Activated CD8-positive, alpha-beta memory T cell treated with anti-CD3 and anti-CD28 coated beads, Interleukin-2, amount 10 ng/mL, durations not matched to agents 7 days and 5 days (primary cell): ENCODE measurements around the gene CDH8. TPM values are rescaled to one million over a fixed set of nuclear protein-coding genes. Genes with fewer than 3 reads are reported as not detected.

Experiments used
- ATAC-seq: fragments of 150-1000 bp; cut with Tn5 transposase; one replicate; pipeline ENCODE4 v1.10.0; 2021; ENCODE audit warnings: moderate library complexity
- CTCF ChIA-PET: fragments of 350-600 bp; sonication (Branson Sonifier 250); formaldehyde crosslinking; loops from one replicate; lab custom pipeline; 2021; ENCODE audit warnings: antibody characterized with exemption; lab: Charles Lee
- DNase-seq: peaks from one replicate; pipeline ENCODE4 v3.0.0-alpha.2; 2020
- H3K27ac Mint-ChIP-seq: one replicate; pipeline ENCODE4 v1.8.0; 2021; ENCODE audit warnings: mild to moderate bottlenecking, mixed read lengths
- H3K27me3 Mint-ChIP-seq: one replicate; pipeline ENCODE4 v1.8.0; 2021; ENCODE audit warnings: mixed read lengths
- H3K36me3 Mint-ChIP-seq: one replicate; pipeline ENCODE4 v1.8.0; 2021; ENCODE audit warnings: mild to moderate bottlenecking, mixed read lengths
- H3K4me1 Mint-ChIP-seq: one replicate; pipeline ENCODE4 v1.8.0; 2021; ENCODE audit warnings: mixed read lengths
- H3K4me3 Mint-ChIP-seq: one replicate; pipeline ENCODE4 v1.8.0; 2021; ENCODE audit warnings: mild to moderate bottlenecking, moderate library complexity, mixed read lengths
- H3K9me3 Mint-ChIP-seq: one replicate; pipeline ENCODE4 v1.8.0; 2022; ENCODE audit warnings: low read depth, mixed read lengths
- total RNA-seq, 2 experiments: library from RNA; stranded (reverse); gene quantifications; one replicate each; pipeline ENCODE4 v1.2.3, GENCODE V29; 2021

Gene CDH8
- not detected for total RNA-seq

DNA sequence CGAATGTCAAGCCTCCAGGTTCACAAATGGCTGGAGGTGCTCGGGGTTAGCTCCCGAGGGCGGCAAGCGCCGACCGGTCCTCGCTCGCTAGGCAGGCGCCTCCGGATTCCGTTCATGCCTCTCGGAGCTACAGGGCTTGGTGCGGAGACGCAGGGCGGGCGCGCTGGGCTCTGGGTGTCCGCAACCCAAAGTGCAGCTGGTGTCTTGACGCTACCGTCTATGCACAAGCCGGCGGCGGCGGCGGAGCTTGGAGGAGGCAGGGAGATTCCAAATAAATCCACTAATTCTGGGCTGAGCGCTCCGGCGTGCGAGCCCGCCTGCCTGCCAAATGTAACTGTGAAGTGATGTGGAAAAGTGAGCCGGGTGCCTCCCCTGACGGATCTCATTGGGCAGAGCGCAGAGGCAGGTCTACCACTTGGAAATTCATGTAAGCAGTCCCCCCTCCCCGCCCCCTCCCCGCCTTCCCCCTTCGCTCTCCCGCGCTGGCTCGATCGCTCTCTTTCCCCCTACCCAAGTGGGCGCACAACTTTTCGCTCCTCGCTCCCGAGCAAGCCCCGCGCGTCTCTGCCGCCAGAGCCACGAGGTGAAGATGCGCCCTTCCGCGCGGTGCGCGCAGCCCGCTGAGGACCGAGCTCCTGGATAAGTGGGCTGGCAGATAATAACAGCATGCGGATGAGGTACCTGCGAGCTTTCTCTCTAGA, at the start of gene CDH8:
Gene CDH8 (minus strand): TSS at position 338 of the 701 bp plus-strand sequence. CDS start 15,035 bp downstream, outside the sequence.
- H3K4me1 Mint-ChIP-seq, result no peaks in the 10 kb centered on the region

GRCh38 chr16:62079236-62079635, 43.0 kb upstream of the CDH8 start:
- CTCF ChIA-PET, result no interaction called here
- no peak for DNase-seq
- H3K36me3 Mint-ChIP-seq, result no peaks in the 10 kb centered on the region
- no peak overlapping the region for H3K4me3 Mint-ChIP-seq
- H3K27ac Mint-ChIP-seq, result no peak overlapping the region
- ATAC-seq, result no peak
- H3K27me3 Mint-ChIP-seq, result no peaks in the 10 kb centered on the region
- no peaks in the 10 kb centered on the region for H3K4me1 Mint-ChIP-seq
- peaks cover 4% of the 10 kb centered on the region for H3K9me3 Mint-ChIP-seq

More for the DNA sequence above, at the start of gene CDH8:
- Mint-ChIP-seq H3K27me3 (peaks cover 12% of the 10 kb centered on the region), H3K36me3 (peaks cover 2% of the 10 kb centered on the region), H3K9me3 (peaks cover 9% of the 10 kb centered on the region), H3K27ac (peak within 1 kb of the TSS; percentile 32), H3K4me3 (no peak within 1 kb of the TSS)
- ATAC-seq (no peak), DNase-seq (no peak)
- CTCF ChIA-PET, result no interaction called here

DNA sequence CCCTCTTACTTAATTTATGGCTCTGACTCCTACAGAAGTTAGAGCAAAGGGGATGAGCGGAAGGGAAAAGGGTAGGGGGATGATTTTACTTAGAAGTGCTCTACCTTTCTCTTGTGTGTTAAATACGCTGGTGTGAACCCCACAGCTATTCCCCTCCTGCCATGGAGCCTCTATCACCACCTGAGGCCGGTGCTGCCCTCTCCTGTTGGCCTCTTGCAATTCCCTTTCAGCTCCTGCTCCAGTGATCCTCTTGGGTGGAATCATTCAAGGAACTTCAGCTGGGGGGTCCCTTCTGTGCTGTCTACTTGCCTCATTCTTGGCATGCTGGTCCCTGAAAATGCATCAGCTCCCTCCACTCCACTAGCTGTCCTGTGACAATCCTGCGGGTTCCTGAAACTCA, 41.8 kb upstream of the CDH8 start:
- H3K4me1 Mint-ChIP-seq, result no peaks in the 10 kb centered on the region
- peaks cover 4% of the 10 kb centered on the region for H3K9me3 Mint-ChIP-seq

DNA sequence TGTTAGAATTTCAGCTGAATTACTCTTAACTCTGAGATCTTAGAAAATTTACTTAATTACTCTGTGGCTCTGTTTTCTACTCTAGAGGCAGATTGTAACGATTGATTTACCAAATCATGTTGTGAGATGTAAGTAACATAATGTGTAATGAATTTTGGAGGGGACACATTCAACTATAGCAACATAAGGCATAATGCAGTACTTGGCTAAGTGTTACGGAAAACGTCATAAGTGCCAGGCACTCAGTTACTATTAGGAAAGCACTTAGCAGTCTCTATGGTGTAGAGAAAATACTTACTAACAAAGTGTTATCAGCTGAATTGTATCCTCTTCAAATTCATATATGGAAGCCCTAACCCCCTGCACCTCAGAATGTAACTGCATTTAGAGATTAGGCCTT, 40.6 kb upstream of the CDH8 start:
- ATAC-seq (no peak), DNase-seq (no peak)
- H3K4me3 Mint-ChIP-seq, result no peak overlapping the region
- H3K9me3 Mint-ChIP-seq, result peaks cover 4% of the 10 kb centered on the region
- CTCF ChIA-PET, result no interaction called here
- H3K36me3 Mint-ChIP-seq, result no peaks in the 10 kb centered on the region
- H3K27ac Mint-ChIP-seq, result no peak overlapping the region
- no peaks in the 10 kb centered on the region for H3K4me1 Mint-ChIP-seq
- H3K27me3 Mint-ChIP-seq, result no peaks in the 10 kb centered on the region

More for the DNA sequence above, 41.8 kb upstream of the CDH8 start:
- Mint-ChIP-seq H3K27me3 (no peaks in the 10 kb centered on the region), H3K27ac (no peak overlapping the region), H3K36me3 (no peaks in the 10 kb centered on the region), H3K4me3 (no peak overlapping the region)
- DNase-seq, result no peak
- no peak for ATAC-seq
- CTCF ChIA-PET, result no interaction called here

GRCh38 chr16:62068747-62069146, 32.5 kb upstream of the CDH8 start:
- no peaks in the 10 kb centered on the region for H3K27me3 Mint-ChIP-seq
- ATAC-seq, result no peak
- H3K4me1 Mint-ChIP-seq, result no peaks in the 10 kb centered on the region

DNA sequence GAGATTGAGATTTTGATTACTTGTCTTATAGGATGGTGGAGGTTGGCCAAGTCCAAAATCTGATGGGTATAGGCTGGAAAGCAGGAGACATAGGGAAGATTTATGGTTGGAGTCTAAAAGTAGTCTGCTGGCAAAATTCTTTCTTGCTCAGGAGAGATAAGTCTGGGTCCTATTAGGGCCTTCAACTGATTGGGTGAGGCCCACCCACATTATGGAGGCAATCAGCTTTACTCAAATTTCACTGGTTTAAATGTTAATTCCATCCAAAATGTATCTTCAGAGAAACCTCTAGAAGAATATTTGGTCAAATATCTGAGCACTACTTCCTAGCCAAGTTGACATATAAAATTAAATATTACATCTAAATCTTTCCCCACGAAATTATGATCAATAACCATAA, 31.7 kb upstream of the CDH8 start:
- CTCF ChIA-PET, result no interaction called here
- Mint-ChIP-seq H3K36me3 (no peaks in the 10 kb centered on the region), H3K27me3 (no peaks in the 10 kb centered on the region), H3K4me1 (no peaks in the 10 kb centered on the region), H3K4me3 (no peak overlapping the region), H3K27ac (no peak overlapping the region), H3K9me3 (peaks cover 3% of the 10 kb centered on the region)
- no peak for DNase-seq
- no peak for ATAC-seq

More at GRCh38 chr16:62068747-62069146, 32.5 kb upstream of the CDH8 start:
- Mint-ChIP-seq H3K36me3 (no peaks in the 10 kb centered on the region), H3K27ac (no peak overlapping the region), H3K4me3 (no peak overlapping the region), H3K9me3 (peaks cover 3% of the 10 kb centered on the region)
- no peak for DNase-seq
- CTCF ChIA-PET, result no interaction called here

DNA sequence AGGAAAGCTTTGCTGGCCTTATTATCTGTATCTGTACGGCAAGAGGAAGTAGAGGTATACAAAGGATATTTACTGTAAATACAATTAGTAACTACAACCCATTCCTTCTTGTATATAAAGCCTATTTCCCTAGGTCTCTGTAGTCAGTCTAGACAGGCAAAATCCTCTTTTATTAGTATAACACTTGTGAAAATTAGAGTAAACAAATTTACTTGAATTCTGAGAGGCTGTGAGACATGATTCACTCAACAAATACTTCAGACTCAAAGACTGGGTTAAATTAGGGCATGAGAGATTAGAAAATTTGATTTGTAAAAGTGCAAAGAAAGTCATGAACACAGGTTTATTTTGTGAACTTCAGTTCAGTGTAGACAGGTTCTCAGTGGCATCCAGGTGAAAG, 30.9 kb upstream of the CDH8 start:
- Mint-ChIP-seq H3K4me1 (no peaks in the 10 kb centered on the region), H3K36me3 (no peaks in the 10 kb centered on the region), H3K9me3 (peaks cover 3% of the 10 kb centered on the region), H3K4me3 (no peak overlapping the region), H3K27ac (no peak overlapping the region), H3K27me3 (no peaks in the 10 kb centered on the region)
- CTCF ChIA-PET, result no interaction called here
- DNase-seq (no peak), ATAC-seq (no peak)

DNA sequence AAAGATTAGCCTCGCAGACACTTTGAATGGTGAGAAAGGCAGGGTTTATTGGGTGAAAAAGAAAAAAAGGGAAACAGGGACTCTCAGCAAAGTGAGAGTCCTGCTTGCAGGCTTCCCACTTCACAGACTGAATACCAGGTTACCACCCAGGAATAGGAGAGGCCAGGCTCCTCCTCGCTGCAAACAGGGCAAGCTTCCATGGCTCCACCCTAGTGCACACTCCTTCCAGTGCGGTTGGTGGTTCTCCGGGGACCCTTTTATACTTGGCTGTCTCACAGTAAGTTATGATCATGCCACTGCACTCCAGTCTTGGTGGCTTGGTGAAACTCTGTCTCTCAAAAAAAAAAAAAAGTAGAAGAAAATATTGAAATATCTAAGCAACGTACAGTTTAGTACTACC, 30.5 kb upstream of the CDH8 start:
- CTCF ChIA-PET, result no interaction called here
- Mint-ChIP-seq H3K9me3 (peaks cover 3% of the 10 kb centered on the region), H3K4me1 (no peaks in the 10 kb centered on the region), H3K36me3 (no peaks in the 10 kb centered on the region), H3K27me3 (no peaks in the 10 kb centered on the region), H3K4me3 (no peak overlapping the region), H3K27ac (no peak overlapping the region)
- no peak for DNase-seq
- no peak for ATAC-seq

DNA sequence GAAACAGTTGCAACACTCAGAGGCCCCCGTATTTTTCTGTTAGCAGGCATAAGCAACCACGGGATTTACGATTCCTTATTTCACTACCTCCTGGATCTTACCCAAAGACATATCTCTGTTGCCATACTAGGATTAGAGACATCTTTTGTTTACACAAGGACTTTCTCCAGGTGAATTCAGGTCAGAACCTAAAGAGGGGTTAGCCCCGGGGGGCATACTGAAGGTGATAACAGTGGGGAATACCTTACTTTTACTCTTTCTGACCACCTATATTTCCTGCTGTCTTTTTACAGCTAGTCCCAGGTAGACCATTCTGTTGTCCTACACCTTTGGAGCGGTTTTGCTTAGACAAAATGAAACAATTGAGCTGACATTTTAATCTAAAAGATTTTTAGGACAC, 27.9 kb upstream of the CDH8 start:
- CTCF ChIA-PET, result no interaction called here
- H3K27me3 Mint-ChIP-seq, result no peaks in the 10 kb centered on the region
- no peak for ATAC-seq

DNA sequence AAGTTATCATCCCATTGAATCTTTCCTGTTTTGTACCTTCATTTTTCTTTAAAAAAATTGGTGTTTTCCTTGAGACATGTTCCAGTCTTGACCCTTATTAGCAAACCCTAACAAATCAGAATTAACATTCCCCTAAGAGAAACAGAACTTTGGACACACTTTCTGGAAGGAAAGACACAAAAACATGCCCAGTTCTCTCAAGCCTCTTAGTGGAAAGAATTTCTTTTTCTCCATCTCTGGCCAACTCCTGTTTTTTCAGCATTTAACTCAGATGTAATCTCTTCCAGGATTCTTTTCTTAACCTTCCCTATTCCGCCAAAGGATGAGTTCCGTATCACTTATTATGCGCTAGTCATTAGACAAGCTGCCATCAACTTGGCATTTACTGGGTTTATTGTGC, 23.9 kb upstream of the CDH8 start:
- no peak for ATAC-seq
- H3K27ac Mint-ChIP-seq, result no peak overlapping the region
- no peaks in the 10 kb centered on the region for H3K36me3 Mint-ChIP-seq
- no peaks in the 10 kb centered on the region for H3K27me3 Mint-ChIP-seq
- CTCF ChIA-PET, result no interaction called here
- no peak overlapping the region for H3K4me3 Mint-ChIP-seq
- DNase-seq, result no peak
- no peaks in the 10 kb centered on the region for H3K4me1 Mint-ChIP-seq
- peaks cover 19% of the 10 kb centered on the region for H3K9me3 Mint-ChIP-seq

More for the DNA sequence above, 27.9 kb upstream of the CDH8 start:
- H3K36me3 Mint-ChIP-seq, result no peaks in the 10 kb centered on the region
- H3K9me3 Mint-ChIP-seq, result peaks cover 9% of the 10 kb centered on the region
- no peaks in the 10 kb centered on the region for H3K4me1 Mint-ChIP-seq
- H3K27ac Mint-ChIP-seq, result no peak overlapping the region
- DNase-seq, result no peak
- no peak overlapping the region for H3K4me3 Mint-ChIP-seq

DNA sequence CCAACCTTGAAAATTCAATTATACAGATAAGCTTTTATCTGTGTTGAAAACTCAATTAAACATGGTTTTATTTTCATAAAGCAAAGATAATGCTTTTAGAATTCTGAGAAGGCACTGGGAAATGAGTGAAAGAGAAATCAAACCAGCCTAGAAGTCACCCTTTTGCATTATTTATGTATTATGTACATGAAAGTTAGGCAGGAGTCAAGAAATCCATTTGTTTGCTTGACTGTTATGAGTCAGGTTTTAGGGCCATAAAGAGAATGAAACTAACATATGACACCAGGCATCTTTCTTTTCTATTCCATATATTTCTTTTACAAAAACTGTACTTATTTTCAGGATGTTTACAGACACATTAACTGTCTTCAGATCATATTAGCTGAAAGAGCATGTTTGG, 23.3 kb upstream of the CDH8 start:
- DNase-seq, result no peak

GRCh38 chr16:62058412-62058811, 22.2 kb upstream of the CDH8 start:
- no peak for ATAC-seq
- Mint-ChIP-seq H3K27ac (no peak overlapping the region), H3K27me3 (no peaks in the 10 kb centered on the region), H3K4me3 (no peak overlapping the region), H3K36me3 (no peaks in the 10 kb centered on the region), H3K4me1 (no peaks in the 10 kb centered on the region), H3K9me3 (peaks cover 23% of the 10 kb centered on the region)
- DNase-seq, result no peak
- CTCF ChIA-PET, result no interaction called here

More for the DNA sequence above, 23.3 kb upstream of the CDH8 start:
- no peak for ATAC-seq
- Mint-ChIP-seq H3K4me3 (no peak overlapping the region), H3K27ac (no peak overlapping the region), H3K27me3 (no peaks in the 10 kb centered on the region), H3K4me1 (no peaks in the 10 kb centered on the region), H3K9me3 (peaks cover 21% of the 10 kb centered on the region), H3K36me3 (no peaks in the 10 kb centered on the region)
- CTCF ChIA-PET, result no interaction called here

GRCh38 chr16:62051942-62052341, 15.7 kb upstream of the CDH8 start:
- peaks cover 9% of the 10 kb centered on the region for H3K9me3 Mint-ChIP-seq
- no peak overlapping the region for H3K27ac Mint-ChIP-seq
- ATAC-seq (no peak), DNase-seq (no peak)
- H3K36me3 Mint-ChIP-seq, result no peaks in the 10 kb centered on the region
- H3K27me3 Mint-ChIP-seq, result no peaks in the 10 kb centered on the region
- H3K4me1 Mint-ChIP-seq, result no peaks in the 10 kb centered on the region
- no peak overlapping the region for H3K4me3 Mint-ChIP-seq
- CTCF ChIA-PET, result no interaction called here

DNA sequence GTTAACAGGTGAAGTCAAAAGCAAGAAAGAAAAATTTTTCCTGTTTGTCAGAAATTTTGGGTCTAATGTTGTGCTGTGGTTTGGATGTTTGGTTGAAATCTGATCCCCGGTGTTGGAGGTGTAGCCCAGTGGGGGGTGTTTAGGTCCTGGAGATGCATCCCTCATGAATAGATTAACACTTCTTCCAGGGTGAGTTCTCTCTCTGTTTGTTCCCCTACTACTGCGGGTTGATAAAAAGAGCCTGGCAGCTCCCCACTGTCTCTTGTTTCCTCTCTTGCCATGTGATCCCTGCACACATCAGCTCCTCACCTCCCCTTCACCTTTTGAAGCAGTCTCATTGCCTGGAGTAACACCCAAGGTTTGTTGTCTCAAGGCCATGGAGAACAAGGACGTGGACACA, 14.6 kb upstream of the CDH8 start:
- CTCF ChIA-PET, result no interaction called here
- H3K4me1 Mint-ChIP-seq, result no peaks in the 10 kb centered on the region
- DNase-seq (no peak), ATAC-seq (no peak)
- H3K4me3 Mint-ChIP-seq, result no peak overlapping the region
- H3K27me3 Mint-ChIP-seq, result no peaks in the 10 kb centered on the region
- peaks cover 14% of the 10 kb centered on the region for H3K9me3 Mint-ChIP-seq
- no peak overlapping the region for H3K27ac Mint-ChIP-seq
- no peaks in the 10 kb centered on the region for H3K36me3 Mint-ChIP-seq
